Breast epithelium (tissue), 4 donors: ENCODE measurements around the gene FIP1L1. TPM values are rescaled to one million over a fixed set of nuclear protein-coding genes. Genes with fewer than 3 reads are reported as not detected.
A peak's percentile ranks its signal among the peaks of the same experiment; 100 is the strongest.

Source experiments
- DNase-seq, 2 donors: peaks; one replicate each; pipeline ENCODE4 v3.0.0-alpha.2; 2019; ENCODE audit warnings: low spot score in 2 of 2
- H3K27ac ChIP-seq, 2 donors: fragments of 200-600 bp; sonication (generic) in 1 of 2; one replicate each; pipeline ENCODE4 v1.5.1; 2016 to 2019; ENCODE audit warnings: mild to moderate bottlenecking in 1 of 2
- H3K27me3 ChIP-seq, 2 donors: fragments of 200-600 bp; sonication (generic) in 1 of 2; one replicate each; pipeline versions ENCODE4 v1.5.1 to v1.6.0; 2017 to 2019; ENCODE audit warnings: control low read depth in 1 of 2, mild to moderate bottlenecking in 1 of 2
- H3K36me3 ChIP-seq: fragments of 200-600 bp; one replicate; pipeline ENCODE4 v1.5.1; 2019
- H3K4me1 ChIP-seq, 2 donors: fragments of 200-600 bp; sonication (generic); one replicate each; pipeline ENCODE4 v1.5.1; 2016 to 2019; ENCODE audit warnings: control low read depth in 1 of 2
- H3K4me3 ChIP-seq, 3 donors: fragments of 200-600 bp; sonication (generic); 1 replicate in 2 of 3; 2 replicates in 1 of 3; pipeline ENCODE4 v1.5.1; 2016 to 2019; ENCODE audit warnings: mild to moderate bottlenecking in 3 of 3, moderate library complexity in 2 of 3
- H3K9me3 ChIP-seq, 2 donors: fragments of 200-600 bp; sonication (generic) in 1 of 2; one replicate each; pipeline ENCODE4 v1.5.1; 2016 to 2019; ENCODE audit warnings: control low read depth in 1 of 2
- CTCF ChIP-seq, 3 donors: fragments of 450-650 bp; IDR thresholded peaks; one replicate each; pipeline ENCODE4 v1.5.1; 2016 to 2017; ENCODE audit warnings: antibody characterized with exemption in 3 of 3, mild to moderate bottlenecking in 3 of 3, moderate library complexity in 3 of 3
- POLR2A ChIP-seq: fragments of 450-650 bp; IDR thresholded peaks from one replicate; pipeline ENCODE4 v1.6.1; 2016; ENCODE audit warnings: antibody characterized with exemption, mild to moderate bottlenecking, moderate library complexity
- POLR2AphosphoS5 ChIP-seq, 3 donors: sonication (generic); formaldehyde crosslinking; IDR thresholded peaks; one replicate each; pipeline ENCODE4 v1.6.1; 2017; ENCODE audit warnings: antibody characterized with exemption in 3 of 3
- intact Hi-C: fragments of 100-400 bp; cut with DNase I; formaldehyde crosslinking; loops from one replicate; pipeline ENCODE4 v1.15.1; 2023; ENCODE audit warnings: low total_unique reads
- total RNA-seq, 3 donors: library from RNA; depleted of rRNA; stranded (reverse); fragments of >200 nt; gene quantifications; one replicate each; pipeline ENCODE4 v1.1.0, GENCODE V29; 2016

The FIP1L1 gene
- total RNA-seq, 3 donors from 2014 or later, result 43.7 to 67.5 (median 52.4) TPM

- Histone ChIP-seq H3K4me1 (no peaks in the 10 kb centered on the region), H3K4me3 (no peak overlapping the region), H3K27me3 (no peaks in the 10 kb centered on the region), H3K36me3 (no peaks in the 10 kb centered on the region), H3K27ac (no peak overlapping the region), H3K9me3 (no peaks in the 10 kb centered on the region)
- intact Hi-C loops, result loop anchor here (10.0 kb wide), 1 partner anchor 724 kb away; no protein-coding TSS in a partner anchor
- peak in 1 of 2 donors; percentile 38 for DNase-seq
- TF ChIP-seq POLR2AphosphoS5 (IDR thresholded peaks at IDR 0.05), result no peak
- TF ChIP-seq CTCF (IDR thresholded peaks at IDR 0.05), result peak; percentile 48 to 72 (median 69)
These were observed 113.7 kb downstream of the FIP1L1 start for GRCh38 chr4:53490965-53491622.

GRCh38 chr4:53494851-53495250 is 117.4 kb downstream of the FIP1L1 start:
- Histone ChIP-seq H3K4me3 (no peak overlapping the region), H3K4me1 (peaks cover 0 to 18% of the 10 kb centered on the region in 2 donors), H3K27me3 (no peaks in the 10 kb centered on the region), H3K27ac (no peak overlapping the region), H3K9me3 (no peaks in the 10 kb centered on the region), H3K36me3 (no peaks in the 10 kb centered on the region)
- no peak for DNase-seq
- intact Hi-C loops, result loop anchor here (10.0 kb wide), 1 partner anchor 720 kb away; no protein-coding TSS in a partner anchor
- TF ChIP-seq CTCF (IDR thresholded peaks at IDR 0.05), result no peak
- no peak for TF ChIP-seq POLR2A
- no peak for TF ChIP-seq POLR2AphosphoS5 (IDR thresholded peaks at IDR 0.05)

GRCh38 chr4:53497487-53498244 is 120.2 kb downstream of the FIP1L1 start:
- no peaks in the 10 kb centered on the region for H3K9me3 ChIP-seq
- peak in 1 of 2 donors; percentile 61 for DNase-seq
- intact Hi-C loops, result loop anchor here (10.0 kb wide), 1 partner anchor 717 kb away; no protein-coding TSS in a partner anchor
- H3K4me1 ChIP-seq, result peaks cover 0 to 18% of the 10 kb centered on the region in 2 donors
- H3K27me3 ChIP-seq, result no peaks in the 10 kb centered on the region
- no peak for TF ChIP-seq POLR2A
- TF ChIP-seq POLR2AphosphoS5 (IDR thresholded peaks at IDR 0.05), result no peak
- no peak for TF ChIP-seq CTCF (IDR thresholded peaks at IDR 0.05)
- no peaks in the 10 kb centered on the region for H3K36me3 ChIP-seq
- peak overlapping the region; percentile 60 to 74 for H3K27ac ChIP-seq
- H3K4me3 ChIP-seq, result no peak overlapping the region

GRCh38 chr4:53498706-53499105 is 121.3 kb downstream of the FIP1L1 start:
- no peaks in the 10 kb centered on the region for H3K27me3 ChIP-seq
- intact Hi-C loops, result loop anchor here (10.0 kb wide), 1 partner anchor 716 kb away; no protein-coding TSS in a partner anchor

More at GRCh38 chr4:53498706-53499105, 121.3 kb downstream of the FIP1L1 start:
- peak overlapping the region; percentile 56 to 74 for H3K27ac ChIP-seq
- no peaks in the 10 kb centered on the region for H3K36me3 ChIP-seq
- peaks cover 0 to 18% of the 10 kb centered on the region in 2 donors for H3K4me1 ChIP-seq
- TF ChIP-seq POLR2A (no peak), CTCF (IDR thresholded peaks at IDR 0.05) (no peak), POLR2AphosphoS5 (IDR thresholded peaks at IDR 0.05) (no peak)
- DNase-seq, result no peak
- H3K4me3 ChIP-seq, result no peak overlapping the region
- no peaks in the 10 kb centered on the region for H3K9me3 ChIP-seq
